Measurements from ENCODE around the gene ADH7. TPM values are rescaled to one million over a fixed set of nuclear protein-coding genes. Genes with fewer than 3 reads are reported as not detected.

Gene ADH7
- total RNA-seq (2014; rRNA removed; shearing (Covaris generic)) = not detected in 2 replicates

- in situ Hi-C loops (cut with HindIII; ENCODE audit: low sequenced_read_pairs) = no loop called here
- no peak for DNase-seq (ENCODE audit: low spot score)
Observed at GRCh38 chr4:99435154-99435553, at the start of gene ADH7. TSS of gene ADH7 (minus strand) at chr4:99435342. CDS start at chr4:99435233, 109 bp downstream.

GRCh38 chr4:99483636-99484035, 48.5 kb upstream of the ADH7 start:
- no peak for DNase-seq (ENCODE audit: low spot score)
- in situ Hi-C loops (cut with HindIII; ENCODE audit: low sequenced_read_pairs) = no loop called here

GRCh38 chr4:99473131-99473530, 38.0 kb upstream of the ADH7 start:
- in situ Hi-C loops (cut with HindIII; ENCODE audit: low sequenced_read_pairs) = no loop called here
- DNase-seq (ENCODE audit: low spot score) = no peak

- in situ Hi-C loops (cut with HindIII; ENCODE audit: low sequenced_read_pairs) = no loop called here
- no peak for DNase-seq (ENCODE audit: low spot score)
Observed at GRCh38 chr4:99471896-99472295, 36.8 kb upstream of the ADH7 start.

GRCh38 chr4:99471349-99471748, 36.2 kb upstream of the ADH7 start:
- in situ Hi-C loops (cut with HindIII; ENCODE audit: low sequenced_read_pairs) = no loop called here
- no peak for DNase-seq (ENCODE audit: low spot score)

GRCh38 chr4:99468889-99469288, 33.7 kb upstream of the ADH7 start:
- no peak for DNase-seq (ENCODE audit: low spot score)
- in situ Hi-C loops (cut with HindIII; ENCODE audit: low sequenced_read_pairs) = no loop called here

GRCh38 chr4:99467887-99468286, 32.7 kb upstream of the ADH7 start:
- in situ Hi-C loops (cut with HindIII; ENCODE audit: low sequenced_read_pairs) = no loop called here
- no peak for DNase-seq (ENCODE audit: low spot score)

- DNase-seq (ENCODE audit: low spot score) = no peak
- in situ Hi-C loops (cut with HindIII; ENCODE audit: low sequenced_read_pairs) = no loop called here
Observed at GRCh38 chr4:99463566-99463965, 28.4 kb upstream of the ADH7 start.

GRCh38 chr4:99462875-99463464, 27.8 kb upstream of the ADH7 start:
- DNase-seq (ENCODE audit: low spot score) = peak; percentile 67
- in situ Hi-C loops (cut with HindIII; ENCODE audit: low sequenced_read_pairs) = no loop called here

- in situ Hi-C loops (cut with HindIII; ENCODE audit: low sequenced_read_pairs) = no loop called here
Observed at GRCh38 chr4:99461623-99462401, 26.7 kb upstream of the ADH7 start.

GRCh38 chr4:99459546-99460042, 24.5 kb upstream of the ADH7 start:
- in situ Hi-C loops (cut with HindIII; ENCODE audit: low sequenced_read_pairs) = no loop called here

More at GRCh38 chr4:99461623-99462401, 26.7 kb upstream of the ADH7 start:
- no peak for DNase-seq (ENCODE audit: low spot score)

GRCh38 chr4:99458911-99459447, 23.8 kb upstream of the ADH7 start:
- no peak for DNase-seq (ENCODE audit: low spot score)
- in situ Hi-C loops (cut with HindIII; ENCODE audit: low sequenced_read_pairs) = no loop called here

More at GRCh38 chr4:99459546-99460042, 24.5 kb upstream of the ADH7 start:
- DNase-seq (ENCODE audit: low spot score) = no peak

- no peak for DNase-seq (ENCODE audit: low spot score)
- in situ Hi-C loops (cut with HindIII; ENCODE audit: low sequenced_read_pairs) = no loop called here
Observed at GRCh38 chr4:99457676-99458075, 22.5 kb upstream of the ADH7 start.

- in situ Hi-C loops (cut with HindIII; ENCODE audit: low sequenced_read_pairs) = no loop called here
- DNase-seq (ENCODE audit: low spot score) = no peak
Observed at GRCh38 chr4:99457270-99457669, 22.1 kb upstream of the ADH7 start.

GRCh38 chr4:99447513-99447912, 12.4 kb upstream of the ADH7 start:
- in situ Hi-C loops (cut with HindIII; ENCODE audit: low sequenced_read_pairs) = no loop called here
- no peak for DNase-seq (ENCODE audit: low spot score)

- DNase-seq (ENCODE audit: low spot score) = no peak
- in situ Hi-C loops (cut with HindIII; ENCODE audit: low sequenced_read_pairs) = no loop called here
Observed at GRCh38 chr4:99447079-99447478, 11.9 kb upstream of the ADH7 start.

- no peak for DNase-seq (ENCODE audit: low spot score)
- in situ Hi-C loops (cut with HindIII; ENCODE audit: low sequenced_read_pairs) = no loop called here
Observed at GRCh38 chr4:99438405-99438780, 3.3 kb upstream of the ADH7 start.

- in situ Hi-C loops (cut with HindIII; ENCODE audit: low sequenced_read_pairs) = no loop called here
- no peak for DNase-seq (ENCODE audit: low spot score)
Observed at GRCh38 chr4:99437723-99438404, 2.7 kb upstream of the ADH7 start.

- in situ Hi-C loops (cut with HindIII; ENCODE audit: low sequenced_read_pairs) = no loop called here
- no peak for DNase-seq (ENCODE audit: low spot score)
Observed at GRCh38 chr4:99436976-99437722, 2.0 kb upstream of the ADH7 start.

Measured in G401 (cell line).